IMR-90 (cell line): ENCODE data around the gene PCDH12. TPM values are rescaled to one million over a fixed set of nuclear protein-coding genes. Genes with fewer than 3 reads are reported as not detected.

Experiments
- ATAC-seq: fragments of 200-7000 bp; cut with Tn5 transposase; 2 replicates; pipeline ENCODE4 v1.9.1; 2020; ENCODE audit warnings: low read depth, mild to moderate bottlenecking, moderate library complexity
- BruUV-seq: library from RNA; stranded (reverse); fragments of 400-500 nt; replicated peaks from 2 replicates; lab custom pipeline; 2021; lab: Mats Ljungman, UMichigan
- CTCF ChIA-PET: fragments of 300-600 bp; formaldehyde crosslinking; extraction: SDS; loops from one replicate; lab custom pipeline; 2021; ENCODE audit warnings: antibody characterized with exemption; lab: Yijun Ruan, JAX
- POLR2A ChIA-PET: fragments of 300-600 bp; sonication (Branson Sonifier 250); formaldehyde crosslinking; loops from one replicate; lab custom pipeline; 2022; ENCODE audit warnings: antibody characterized with exemption; ENCODE audit not compliant: unreplicated experiment; lab: Charles Lee
- DNase-seq: peaks from one replicate; pipeline ENCODE4 v3.0.0; 2013
- H2AFZ ChIP-seq: replicated peaks from 2 replicates; pipeline ENCODE3; 2013; ENCODE audit warnings: low read length, mild to moderate bottlenecking; ENCODE audit not compliant: poor library complexity
- H2AK5ac ChIP-seq: 2 replicates; pipeline ENCODE4 v1.6.1; 2013; ENCODE audit warnings: low read depth, low read length, inconsistent platforms
- H2AK9ac ChIP-seq: replicated peaks from 2 replicates; pipeline ENCODE3; 2013; ENCODE audit warnings: mild to moderate bottlenecking, low read depth, low read length, moderate library complexity; ENCODE audit not compliant: poor library complexity
- H2BK120ac ChIP-seq: 2 replicates; pipeline ENCODE4 v1.6.1; 2013; ENCODE audit warnings: low read depth, low read length, inconsistent platforms
- H2BK15ac ChIP-seq: 3 replicates; pipeline ENCODE4 v1.6.1; 2013; ENCODE audit warnings: low read depth, low read length, inconsistent platforms
- H2BK20ac ChIP-seq: 2 replicates; pipeline ENCODE4 v1.6.1; 2013; ENCODE audit warnings: low read depth, mild to moderate bottlenecking, inconsistent platforms, low read length, moderate library complexity
- H2BK5ac ChIP-seq: 2 replicates; pipeline ENCODE4 v1.6.1; 2013; ENCODE audit warnings: mild to moderate bottlenecking, low read depth, low read length, inconsistent platforms; ENCODE audit not compliant: poor library complexity, severe bottlenecking
- H3K14ac ChIP-seq: replicated peaks from 2 replicates; pipeline ENCODE4 v1.6.1; 2013; ENCODE audit warnings: low read depth, low read length, inconsistent platforms
- H3K18ac ChIP-seq: 2 replicates; pipeline ENCODE4 v1.6.1; 2013; ENCODE audit warnings: low read depth, low read length, control low read depth
- H3K23ac ChIP-seq: 2 replicates; pipeline ENCODE4 v1.6.1; 2013; ENCODE audit warnings: low read depth, low read length, inconsistent platforms
- H3K27ac ChIP-seq: 2 replicates; pipeline ENCODE4 v1.5.1; 2013; ENCODE audit warnings: mild to moderate bottlenecking, control low read depth, low read length; ENCODE audit not compliant: insufficient read depth
- H3K27me3 ChIP-seq: 2 replicates; pipeline ENCODE4 v1.6.1; 2013; ENCODE audit warnings: low read length; ENCODE audit not compliant: control insufficient read depth, insufficient read depth
- H3K36me3 ChIP-seq: 2 replicates; pipeline ENCODE4 v1.6.1; 2013; ENCODE audit warnings: low read length, mixed read lengths; ENCODE audit not compliant: control insufficient read depth, insufficient read depth
- H3K4ac ChIP-seq: 2 replicates; pipeline ENCODE4 v1.6.1; 2013; ENCODE audit warnings: low read depth, low read length, inconsistent platforms
- H3K4me1 ChIP-seq: 2 replicates; pipeline ENCODE4 v1.6.1; 2013; ENCODE audit warnings: low read length, mixed read lengths; ENCODE audit not compliant: control insufficient read depth, insufficient read depth
- H3K4me2 ChIP-seq: 2 replicates; pipeline ENCODE4 v1.6.1; 2013; ENCODE audit warnings: low read depth, mild to moderate bottlenecking, control low read depth, low read length, moderate library complexity
- H3K4me3 ChIP-seq: 2 replicates; pipeline ENCODE4 v1.5.1; 2013; ENCODE audit warnings: low read depth, mild to moderate bottlenecking, control low read depth, low read length, moderate library complexity; ENCODE audit not compliant: insufficient read depth
- H3K56ac ChIP-seq: 2 replicates; pipeline ENCODE4 v1.6.1; 2013; ENCODE audit warnings: low read length, inconsistent platforms; ENCODE audit not compliant: insufficient read depth; ENCODE audit errors: extremely low read depth
- H3K79me1 ChIP-seq, 2 experiments: 2 replicates each; pipeline ENCODE4 v1.6.1; 2013; ENCODE audit warnings: low read length in 2 of 2, inconsistent platforms in 1 of 2, low read depth in 1 of 2
- H3K9ac ChIP-seq: 2 replicates; pipeline ENCODE4 v1.6.1; 2013; ENCODE audit warnings: low read depth, low read length, control low read depth
- H3K9me1 ChIP-seq: 2 replicates; pipeline ENCODE4 v1.6.1; 2013; ENCODE audit warnings: low read length, inconsistent platforms; ENCODE audit not compliant: insufficient read depth
- H3K9me3 ChIP-seq: 2 replicates; pipeline ENCODE4 v1.6.1; 2013; ENCODE audit warnings: low read length; ENCODE audit not compliant: control insufficient read depth, insufficient read depth
- H4K20me1 ChIP-seq: 2 replicates; pipeline ENCODE4 v1.6.1; 2013; ENCODE audit warnings: low read length, inconsistent platforms; ENCODE audit not compliant: insufficient read depth
- H4K5ac ChIP-seq: 2 replicates; pipeline ENCODE4 v1.6.1; 2013; ENCODE audit warnings: mild to moderate bottlenecking, low read depth, low read length, control low read depth
- H4K8ac ChIP-seq, 2 experiments: 2 replicates each; pipeline ENCODE4 v1.6.1; 2013; ENCODE audit warnings: low read depth in 2 of 2, low read length in 2 of 2, control low read depth in 1 of 2, inconsistent platforms in 1 of 2
- H4K91ac ChIP-seq: 2 replicates; pipeline ENCODE4 v1.6.1; 2013; ENCODE audit warnings: low read depth, low read length, inconsistent platforms; ENCODE audit not compliant: insufficient read depth
- BHLHE40 ChIP-seq: fragments of 150-350 bp; IDR thresholded peaks from 2 replicates; pipeline ENCODE4 v1.6.1; 2016; ENCODE audit warnings: mild to moderate bottlenecking, low read depth, low read length
- CEBPB ChIP-seq: IDR thresholded peaks from 2 replicates; pipeline ENCODE4 v1.6.1; 2012; ENCODE audit warnings: low read depth, low read length, improper control_type of control experiment
- CHD1 ChIP-seq: IDR thresholded peaks from 2 replicates; pipeline ENCODE4 v1.6.1; 2012; ENCODE audit warnings: low read depth, low read length, improper control_type of control experiment
- FOS ChIP-seq: fragments of 150-350 bp; IDR thresholded peaks from 2 replicates; pipeline ENCODE4 v1.6.1; 2016; ENCODE audit warnings: low read depth, low read length
- MAFK ChIP-seq: IDR thresholded peaks from 2 replicates; pipeline ENCODE4 v1.6.1; 2012; ENCODE audit warnings: low read depth, low read length, improper control_type of control experiment
- MAZ ChIP-seq: IDR thresholded peaks from 2 replicates; pipeline ENCODE4 v1.6.1; 2012; ENCODE audit warnings: low read depth, mild to moderate bottlenecking, low read length, improper control_type of control experiment, moderate library complexity, borderline replicate concordance
- MXI1 ChIP-seq: IDR thresholded peaks from 2 replicates; pipeline ENCODE4 v1.6.1; 2012; ENCODE audit warnings: low read depth, mild to moderate bottlenecking, low read length, moderate library complexity, borderline replicate concordance
- NFE2L2 ChIP-seq: fragments of 150-350 bp; IDR thresholded peaks from 2 replicates; pipeline ENCODE4 v1.6.1; 2016; ENCODE audit warnings: low read depth, mild to moderate bottlenecking, low read length
- POLR2A ChIP-seq: IDR thresholded peaks from 2 replicates; pipeline ENCODE4 v1.6.1; 2012; ENCODE audit warnings: mild to moderate bottlenecking, low read depth, low read length
- RAD21 ChIP-seq: IDR thresholded peaks from 2 replicates; pipeline ENCODE4 v1.6.1; 2012; ENCODE audit warnings: low read length, improper control_type of control experiment
- RCOR1 ChIP-seq: IDR thresholded peaks from 2 replicates; pipeline ENCODE4 v1.6.1; 2012; ENCODE audit warnings: mild to moderate bottlenecking, low read length, improper control_type of control experiment; ENCODE audit not compliant: insufficient replicate concordance
- RFX5 ChIP-seq: IDR thresholded peaks from 2 replicates; pipeline ENCODE4 v1.8.0; 2012; ENCODE audit warnings: low read depth, mild to moderate bottlenecking, low read length, moderate library complexity
- SMC3 ChIP-seq: fragments of 150-350 bp; IDR thresholded peaks from 2 replicates; pipeline ENCODE4 v1.6.1; 2016; ENCODE audit warnings: low read depth, mild to moderate bottlenecking, antibody characterized with exemption, low read length, moderate library complexity
- WGBS, 2 experiments: methylation state at CpG; one replicate each; pipeline versions ENCODE4 v1.1.5 to v1.1.7; 2013; ENCODE audit warnings: missing lambda C conversion rate in 2 of 2; ENCODE audit not compliant: insufficient read length in 1 of 2; ENCODE audit errors: extremely low coverage in 2 of 2; 5-methylcytosine and 5-hydroxymethylcytosine counted together
- dilution Hi-C: fragments of 300-500 bp; cut with HindIII; formaldehyde crosslinking; loops from one replicate; pipeline ENCODE4 v1.14.3; 2018; ENCODE audit warnings: low sequenced_read_pairs; ENCODE audit not compliant: unreplicated experiment
- in situ Hi-C: fragments of 300-500 bp; cut with MboI; formaldehyde crosslinking; loops from 3 replicates; pipeline ENCODE4 v1.14.3; 2019; ENCODE audit warnings: low sequenced_read_pairs, inconsistent platforms, mixed read lengths
- intact Hi-C: fragments of 100-400 bp; cut with micrococcal nuclease; formaldehyde crosslinking; loops from 2 replicates; pipeline ENCODE4 v1.10.0; 2022
- polyA plus RNA-seq, 3 experiments: library from polyadenylated mRNA; depleted of rRNA; stranded (reverse); fragments of >200 nt; gene quantifications; 2 replicates each; pipeline ENCODE4 v1.2.3, GENCODE V29; 2012; ENCODE audit warnings: low replicate concordance in 1 of 3
- total RNA-seq: library from RNA; depleted of rRNA; stranded (reverse); fragments of >200 nt; gene quantifications from 2 replicates; pipeline ENCODE4 v1.2.3, GENCODE V29; 2012
- TF ChIP-seq, protein P1 (sequence below): conservative IDR thresholded peaks from 2 replicates; pipeline ENCODE4 v1.5.1; 2012; ENCODE audit warnings: mild to moderate bottlenecking, low read depth, low read length, improper control_type of control experiment
- TF ChIP-seq, protein P2 (sequence below): fragments of 150-350 bp; IDR thresholded peaks from 2 replicates; pipeline ENCODE4 v1.6.1; 2017; ENCODE audit warnings: mild to moderate bottlenecking, antibody characterized with exemption, low read length, low read depth
- TF ChIP-seq, protein P3 (sequence below): fragments of 150-350 bp; IDR thresholded peaks from 2 replicates; pipeline ENCODE4 v1.6.1; 2016; ENCODE audit warnings: low read depth, mild to moderate bottlenecking, low read length, moderate library complexity, borderline replicate concordance

Gene PCDH12
- total and polyA plus RNA-seq, 2 of the 4 experiments (the other 2 are of a cell fraction) = 0.02 to 0.18 TPM

DNA sequence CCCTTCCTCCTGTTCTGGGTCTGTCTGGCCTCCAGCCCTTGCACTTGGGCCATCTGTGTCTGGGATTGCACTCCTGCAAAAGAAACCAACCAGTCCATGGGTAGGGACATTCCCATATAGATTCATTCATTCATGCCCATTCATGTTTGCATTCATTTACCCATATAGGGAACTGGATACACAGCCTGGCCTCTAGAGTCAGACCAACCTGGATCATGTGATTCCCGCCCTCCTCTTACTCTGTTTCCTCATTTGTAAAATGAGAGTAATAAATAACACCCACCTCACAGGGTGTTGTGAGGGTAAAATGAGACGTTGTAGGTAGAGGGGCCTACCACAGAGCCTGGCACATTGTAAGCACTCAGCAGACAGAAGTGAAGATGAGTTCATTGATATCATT, 8.5 kb downstream of the PCDH12 start:
- CTCF ChIA-PET = no interaction called here
- BruUV-seq = no TSS peak

More for the DNA sequence above, 8.5 kb downstream of the PCDH12 start:
- no CpG with 5 or more reads among the region's 2 CpGs for WGBS, 2 experiments
- Histone ChIP-seq H4K8ac (no peak overlapping the region), H4K91ac (no peak overlapping the region), H2AK9ac (no peak overlapping the region), H3K27me3 (peaks cover 24% of the 10 kb centered on the region), H3K14ac (no peak overlapping the region), H2BK5ac (no peak overlapping the region), H3K4me3 (no peak overlapping the region), H3K4ac (no peak overlapping the region), H3K56ac (no peak overlapping the region), H3K23ac (no peak overlapping the region), H3K9me1 (no peaks in the 10 kb centered on the region), H2BK20ac (no peak overlapping the region), H3K27ac (no peak overlapping the region), H3K4me1 (no peaks in the 10 kb centered on the region), H2BK120ac (no peak overlapping the region), H2AK5ac (no peak overlapping the region), H3K79me1 (no peaks in the 10 kb centered on the region), H3K9ac (no peak overlapping the region), H3K18ac (no peak overlapping the region), H3K4me2 (no peak overlapping the region), H2BK15ac (no peak overlapping the region), H2AFZ (no peak overlapping the region), H4K5ac (no peak overlapping the region), H4K20me1 (no peaks in the 10 kb centered on the region), H3K9me3 (no peaks in the 10 kb centered on the region), H3K36me3 (no peaks in the 10 kb centered on the region)
- intact Hi-C loops = no loop called here
- DNase-seq (no peak), ATAC-seq (no peak)
- in situ Hi-C loops = no loop called here
- dilution Hi-C loops = no loop called here
- POLR2A ChIA-PET = no interaction called here
- no peak for TF ChIP-seq SMC3
- TF ChIP-seq RAD21 = no peak
- no peak for TF ChIP-seq RFX5
- no peak for TF ChIP-seq CHD1
- TF ChIP-seq, protein P1, sequence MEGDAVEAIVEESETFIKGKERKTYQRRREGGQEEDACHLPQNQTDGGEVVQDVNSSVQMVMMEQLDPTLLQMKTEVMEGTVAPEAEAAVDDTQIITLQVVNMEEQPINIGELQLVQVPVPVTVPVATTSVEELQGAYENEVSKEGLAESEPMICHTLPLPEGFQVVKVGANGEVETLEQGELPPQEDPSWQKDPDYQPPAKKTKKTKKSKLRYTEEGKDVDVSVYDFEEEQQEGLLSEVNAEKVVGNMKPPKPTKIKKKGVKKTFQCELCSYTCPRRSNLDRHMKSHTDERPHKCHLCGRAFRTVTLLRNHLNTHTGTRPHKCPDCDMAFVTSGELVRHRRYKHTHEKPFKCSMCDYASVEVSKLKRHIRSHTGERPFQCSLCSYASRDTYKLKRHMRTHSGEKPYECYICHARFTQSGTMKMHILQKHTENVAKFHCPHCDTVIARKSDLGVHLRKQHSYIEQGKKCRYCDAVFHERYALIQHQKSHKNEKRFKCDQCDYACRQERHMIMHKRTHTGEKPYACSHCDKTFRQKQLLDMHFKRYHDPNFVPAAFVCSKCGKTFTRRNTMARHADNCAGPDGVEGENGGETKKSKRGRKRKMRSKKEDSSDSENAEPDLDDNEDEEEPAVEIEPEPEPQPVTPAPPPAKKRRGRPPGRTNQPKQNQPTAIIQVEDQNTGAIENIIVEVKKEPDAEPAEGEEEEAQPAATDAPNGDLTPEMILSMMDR = no peak
- no peak for TF ChIP-seq MAZ
- no peak for TF ChIP-seq RCOR1
- TF ChIP-seq, protein P2, sequence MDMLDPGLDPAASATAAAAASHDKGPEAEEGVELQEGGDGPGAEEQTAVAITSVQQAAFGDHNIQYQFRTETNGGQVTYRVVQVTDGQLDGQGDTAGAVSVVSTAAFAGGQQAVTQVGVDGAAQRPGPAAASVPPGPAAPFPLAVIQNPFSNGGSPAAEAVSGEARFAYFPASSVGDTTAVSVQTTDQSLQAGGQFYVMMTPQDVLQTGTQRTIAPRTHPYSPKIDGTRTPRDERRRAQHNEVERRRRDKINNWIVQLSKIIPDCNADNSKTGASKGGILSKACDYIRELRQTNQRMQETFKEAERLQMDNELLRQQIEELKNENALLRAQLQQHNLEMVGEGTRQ = no peak
- TF ChIP-seq NFE2L2 = no peak
- TF ChIP-seq CEBPB = no peak
- TF ChIP-seq MXI1 = no peak
- TF ChIP-seq BHLHE40 = no peak
- no peak for TF ChIP-seq FOS
- TF ChIP-seq, protein P3, sequence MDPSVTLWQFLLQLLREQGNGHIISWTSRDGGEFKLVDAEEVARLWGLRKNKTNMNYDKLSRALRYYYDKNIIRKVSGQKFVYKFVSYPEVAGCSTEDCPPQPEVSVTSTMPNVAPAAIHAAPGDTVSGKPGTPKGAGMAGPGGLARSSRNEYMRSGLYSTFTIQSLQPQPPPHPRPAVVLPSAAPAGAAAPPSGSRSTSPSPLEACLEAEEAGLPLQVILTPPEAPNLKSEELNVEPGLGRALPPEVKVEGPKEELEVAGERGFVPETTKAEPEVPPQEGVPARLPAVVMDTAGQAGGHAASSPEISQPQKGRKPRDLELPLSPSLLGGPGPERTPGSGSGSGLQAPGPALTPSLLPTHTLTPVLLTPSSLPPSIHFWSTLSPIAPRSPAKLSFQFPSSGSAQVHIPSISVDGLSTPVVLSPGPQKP = no peak
- no peak for TF ChIP-seq POLR2A
- no peak for TF ChIP-seq MAFK
